HG03565 (cell line): ENCODE results near the gene SAMD14.
A peak's percentile ranks its signal among the peaks of the same experiment; 100 is the strongest.

Experiments
- ATAC-seq: cut with Tn5 transposase; IDR thresholded peaks from one replicate; pipeline ENCODE4 v1.9.1; 2021; ENCODE audit warnings: mild to moderate bottlenecking, moderate library complexity; ENCODE audit not compliant: unreplicated experiment

SAMD14 gene

DNA sequence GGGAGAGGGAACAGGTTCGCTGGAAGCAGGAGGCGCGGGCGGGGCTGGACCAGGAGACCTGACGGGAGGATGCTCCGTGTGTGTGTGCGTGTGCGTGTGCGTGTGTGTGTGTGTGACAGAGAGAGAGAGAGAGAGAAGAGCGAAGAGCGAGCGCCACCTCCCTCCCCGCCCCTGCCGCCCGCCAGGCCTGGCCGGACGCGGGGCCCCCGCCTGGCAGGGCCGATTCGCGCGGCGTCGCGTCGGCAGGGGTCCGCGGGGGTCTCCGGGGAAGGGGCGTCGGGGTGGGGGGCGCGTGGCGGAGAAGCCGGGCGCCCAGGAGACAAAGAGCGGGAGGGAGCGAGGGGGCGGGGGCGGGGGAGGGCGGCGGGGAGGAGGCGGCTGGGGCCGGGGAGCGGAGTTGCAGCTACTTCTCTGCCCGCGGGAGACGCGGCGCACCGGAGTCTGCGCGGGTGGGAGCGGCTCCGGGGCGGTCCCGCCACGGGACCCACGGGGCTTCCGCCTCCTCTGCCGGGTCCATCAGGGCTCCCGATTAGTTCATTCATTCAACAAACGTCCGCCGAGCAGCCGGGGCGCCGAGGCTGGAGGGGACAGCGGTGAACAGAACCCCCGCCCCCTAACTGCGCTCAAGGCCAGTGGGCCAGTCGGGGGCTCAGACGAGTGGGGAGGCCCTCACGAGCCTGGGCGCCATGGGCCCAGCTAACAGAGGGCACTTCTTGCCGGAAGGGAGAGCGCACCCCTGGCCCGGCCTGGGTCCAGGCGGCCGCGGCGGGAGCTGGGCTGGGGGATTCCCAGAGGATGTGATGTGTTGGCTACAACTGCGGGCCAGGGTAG, at the start of gene SAMD14:
TSS of gene SAMD14 (minus strand) at position 433 of the 831 bp plus-strand sequence. CDS start 5,201 bp downstream, outside the sequence.
- no peak for ATAC-seq

DNA sequence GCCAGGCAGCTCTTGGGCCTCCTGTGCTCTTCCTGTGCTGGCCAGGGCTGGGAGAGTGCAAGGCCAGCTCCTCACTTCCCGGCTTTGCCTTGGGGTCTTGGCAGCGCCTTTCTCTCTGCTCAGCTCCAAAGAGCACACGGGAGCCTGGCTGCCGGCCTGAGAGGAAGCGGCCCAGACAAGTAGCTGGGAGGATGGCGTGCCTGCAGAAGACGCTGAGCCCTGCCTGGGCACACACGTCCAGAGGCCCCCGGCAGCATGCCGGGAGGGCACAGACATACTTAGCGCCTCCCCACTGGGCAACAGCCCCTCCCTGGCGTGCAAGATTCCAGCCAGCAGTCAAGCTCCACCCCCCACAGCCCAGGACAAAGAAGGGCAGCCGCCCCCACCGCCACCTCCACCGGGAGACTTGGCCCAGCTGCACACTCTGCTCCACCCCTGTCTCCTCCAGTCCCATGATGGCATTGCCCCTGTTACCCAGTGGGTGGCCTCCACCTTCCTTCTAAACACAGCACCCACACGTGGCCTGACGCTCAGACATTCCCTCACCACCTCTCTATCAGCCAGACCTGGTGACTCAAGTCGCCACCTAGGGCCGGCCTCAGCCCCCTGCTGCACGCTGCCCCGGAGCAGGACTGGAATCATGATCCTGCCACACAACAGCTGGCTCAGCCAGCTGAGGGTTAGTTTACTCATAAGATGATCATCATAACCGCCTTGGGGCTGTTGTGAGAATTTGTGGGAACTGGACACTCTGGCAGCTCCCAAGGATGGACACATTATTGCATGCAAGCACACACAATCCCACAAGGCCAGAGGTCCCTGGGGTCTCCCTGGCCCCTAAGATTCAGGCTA, 48.2 kb upstream of the SAMD14 start:
- ATAC-seq, result no peak

DNA sequence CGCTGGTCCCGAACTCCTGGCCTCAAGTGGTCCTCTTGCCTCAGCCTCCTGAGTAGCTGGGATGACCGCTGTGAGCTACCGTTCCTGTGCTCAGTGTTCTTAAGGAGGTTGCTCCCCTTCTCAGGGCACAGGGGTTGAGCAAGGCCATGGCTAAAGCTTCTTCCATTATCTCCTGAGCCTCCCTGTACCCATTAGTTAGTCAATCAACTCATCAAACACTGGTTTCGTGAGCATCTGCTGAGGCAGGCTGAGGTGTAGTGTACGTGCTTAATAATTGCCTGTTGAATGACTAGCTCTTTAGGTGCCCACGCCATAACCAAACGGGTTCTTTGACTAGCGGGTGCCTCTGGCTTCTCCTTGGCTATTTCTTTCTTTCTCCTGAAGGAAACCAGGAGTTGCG, 47.5 kb upstream of the SAMD14 start:
- no peak for ATAC-seq

GRCh38 chr17:50176559-50177357, 46.8 kb upstream of the SAMD14 start:
- no peak for ATAC-seq

- no peak for ATAC-seq
Measured at GRCh38 chr17:50175035-50175807, 45.3 kb upstream of the SAMD14 start.

- ATAC-seq, result no peak
Measured at GRCh38 chr17:50174444-50174843, 44.5 kb upstream of the SAMD14 start.

DNA sequence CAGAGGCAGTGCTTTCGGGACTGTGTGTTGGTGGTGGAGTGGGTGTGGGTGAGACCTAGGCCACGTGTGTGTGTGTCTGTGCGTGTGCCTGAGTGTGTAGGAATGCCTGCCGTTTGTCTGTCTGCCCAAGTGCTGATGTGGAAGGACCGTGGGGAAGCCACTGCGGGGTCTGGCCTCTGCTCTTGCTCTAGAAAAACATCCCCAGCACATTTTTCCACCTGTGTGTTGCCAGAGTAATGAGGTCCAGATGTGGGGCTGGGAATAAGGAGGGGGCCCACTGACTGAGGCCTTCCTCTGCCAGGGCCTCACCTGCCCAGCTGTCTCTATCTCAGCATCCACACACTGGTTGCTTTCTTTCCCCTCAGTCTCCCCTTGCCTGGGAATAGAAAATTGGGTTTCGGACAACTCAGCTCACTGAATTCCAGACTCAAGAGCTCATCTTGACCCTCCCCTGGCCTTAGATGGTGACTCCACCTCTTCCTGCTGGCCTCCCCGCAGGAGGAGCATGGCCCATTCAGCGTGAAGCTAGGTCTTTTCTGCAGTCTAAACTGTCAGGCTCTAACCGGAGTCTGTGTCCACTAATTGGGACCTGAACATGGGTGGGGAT, 43.5 kb upstream of the SAMD14 start:
- no peak for ATAC-seq

DNA sequence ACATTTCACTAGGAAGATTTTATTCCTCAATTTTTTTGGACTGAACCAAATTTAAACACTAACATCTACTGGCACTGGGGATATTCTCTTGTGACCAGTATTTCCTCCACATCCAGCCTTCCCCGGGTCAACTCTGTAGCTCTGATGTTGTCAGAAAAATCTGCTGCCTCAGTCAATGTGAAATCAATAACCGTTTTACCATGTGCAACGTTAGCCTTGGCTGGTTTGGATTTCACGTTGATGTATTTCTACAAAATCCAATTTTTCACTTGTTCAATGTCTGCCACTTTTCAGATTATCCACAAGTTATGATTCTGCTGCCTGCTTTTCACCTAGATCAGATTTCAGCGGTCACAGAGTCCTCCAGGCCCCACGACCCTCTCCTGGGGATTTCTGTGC, 43.0 kb upstream of the SAMD14 start:
- no peak for ATAC-seq

DNA sequence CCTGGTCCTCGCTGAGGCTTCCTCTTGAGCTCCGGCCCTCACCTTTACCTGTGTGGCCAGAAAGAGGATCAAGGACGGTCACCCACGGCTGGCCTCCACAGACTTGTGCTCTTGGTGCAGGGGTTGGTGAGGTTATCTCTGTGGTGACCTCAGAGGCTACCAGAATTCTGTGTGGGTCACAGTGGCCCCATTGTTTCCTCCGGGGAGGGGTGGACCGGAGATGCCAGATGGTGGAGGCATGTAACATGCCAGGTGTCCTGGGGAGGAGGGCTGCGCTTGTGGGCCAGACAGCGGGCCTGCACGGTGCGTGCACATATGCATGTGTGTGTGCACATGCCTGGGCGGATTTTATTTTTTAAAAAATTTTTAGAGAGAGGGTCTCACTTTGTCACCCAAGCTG, 42.2 kb upstream of the SAMD14 start:
- no peak for ATAC-seq

DNA sequence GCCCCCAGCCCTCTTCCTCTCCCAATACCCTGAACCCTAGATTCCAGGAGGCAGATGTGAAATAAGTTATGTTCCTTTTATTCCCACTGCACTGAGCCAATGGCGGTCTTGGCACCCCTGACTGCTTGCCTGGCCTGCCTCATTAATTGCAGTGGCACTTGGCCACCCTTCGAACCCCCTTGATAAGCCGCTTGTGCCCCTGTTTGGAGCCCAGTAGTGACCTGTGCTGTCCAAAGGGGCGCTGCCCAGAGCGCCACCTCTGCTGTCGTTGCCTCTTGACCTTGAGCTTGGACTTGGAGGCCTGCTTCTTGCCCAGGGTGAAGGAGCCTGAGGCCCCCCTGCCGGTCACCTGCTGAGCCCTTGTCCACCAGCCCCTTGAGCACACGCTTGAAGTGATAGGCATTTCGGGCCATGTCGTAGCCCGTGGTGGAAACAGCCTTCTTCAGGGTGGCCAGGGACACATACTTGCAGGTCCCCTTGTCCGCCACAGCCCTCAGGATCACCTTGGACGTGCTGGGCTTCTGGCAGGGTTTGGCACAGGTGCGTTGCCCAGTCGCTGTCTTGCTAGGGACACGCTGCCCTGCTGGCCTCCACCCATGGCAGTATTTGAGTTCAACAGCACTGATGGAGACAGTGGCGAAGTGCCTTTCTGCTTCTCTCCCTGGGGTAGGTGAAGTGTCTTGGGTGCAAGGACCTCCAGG, 41.6 kb upstream of the SAMD14 start:
- ATAC-seq, result no peak

GRCh38 chr17:50170662-50171370, 40.9 kb upstream of the SAMD14 start:
- peak; percentile 66 for ATAC-seq

- ATAC-seq, result no peak
Measured at GRCh38 chr17:50169881-50170459, 40.0 kb upstream of the SAMD14 start.

DNA sequence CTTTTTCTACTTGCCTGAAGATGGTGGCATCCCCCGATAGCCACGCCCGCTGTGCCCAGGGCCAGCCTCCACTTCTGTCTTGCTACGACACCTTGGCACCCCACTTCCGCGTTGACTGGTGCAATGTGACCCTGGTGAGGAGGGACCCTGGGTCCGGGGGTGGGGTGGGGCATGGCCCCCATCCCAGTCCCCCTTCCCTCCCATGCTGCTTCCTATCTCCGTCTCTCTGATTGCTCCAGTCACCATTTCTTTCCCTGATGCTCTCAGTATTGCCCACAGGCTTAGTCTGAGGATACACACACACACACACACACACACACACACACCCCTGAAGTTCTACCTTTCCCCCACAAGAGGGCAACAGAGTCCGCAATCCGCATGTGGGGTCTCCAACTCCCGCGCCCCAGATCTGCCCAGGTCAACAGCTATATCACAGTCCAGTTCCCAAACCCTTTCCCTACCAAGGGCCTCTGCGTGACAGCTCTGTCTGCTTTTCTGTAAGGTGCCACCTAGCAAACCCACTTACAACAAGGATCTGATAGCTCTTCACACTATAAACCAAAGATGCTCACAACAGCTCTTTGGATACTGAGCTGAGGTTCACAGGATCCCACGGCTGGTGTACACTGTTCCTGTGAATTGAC, 39.3 kb upstream of the SAMD14 start:
- no peak for ATAC-seq

GRCh38 chr17:50168319-50168718, 38.4 kb upstream of the SAMD14 start:
- no peak for ATAC-seq

- ATAC-seq, result no peak
Measured at GRCh38 chr17:50167371-50167770, 37.4 kb upstream of the SAMD14 start.

DNA sequence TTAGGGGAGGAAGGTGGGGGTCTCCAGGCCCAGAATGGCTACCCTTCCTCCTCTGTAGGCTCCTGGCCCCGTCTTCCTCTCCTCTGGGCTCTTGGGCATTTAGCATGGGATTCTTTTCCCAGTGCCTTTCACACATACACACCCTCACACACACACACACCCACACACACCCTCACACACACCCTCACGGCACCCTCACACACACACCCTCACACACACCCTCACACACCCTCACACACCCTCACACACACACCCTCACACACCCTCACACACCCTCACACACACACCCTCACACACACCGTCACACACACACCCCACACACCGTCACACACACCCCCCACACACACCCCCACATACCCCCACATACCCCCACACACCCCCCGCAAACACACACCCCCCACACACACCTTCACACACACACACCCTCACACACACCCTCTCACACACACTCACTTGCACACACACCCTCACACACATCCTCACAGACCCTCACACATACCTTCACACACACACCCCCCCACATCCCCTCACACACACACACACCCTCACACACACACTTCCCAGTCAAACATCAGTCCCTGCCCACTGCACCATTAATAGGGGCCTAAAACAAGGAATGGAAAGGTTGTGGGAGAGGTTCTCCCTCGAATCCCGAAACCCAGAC, 36.7 kb upstream of the SAMD14 start:
- no peak for ATAC-seq

DNA sequence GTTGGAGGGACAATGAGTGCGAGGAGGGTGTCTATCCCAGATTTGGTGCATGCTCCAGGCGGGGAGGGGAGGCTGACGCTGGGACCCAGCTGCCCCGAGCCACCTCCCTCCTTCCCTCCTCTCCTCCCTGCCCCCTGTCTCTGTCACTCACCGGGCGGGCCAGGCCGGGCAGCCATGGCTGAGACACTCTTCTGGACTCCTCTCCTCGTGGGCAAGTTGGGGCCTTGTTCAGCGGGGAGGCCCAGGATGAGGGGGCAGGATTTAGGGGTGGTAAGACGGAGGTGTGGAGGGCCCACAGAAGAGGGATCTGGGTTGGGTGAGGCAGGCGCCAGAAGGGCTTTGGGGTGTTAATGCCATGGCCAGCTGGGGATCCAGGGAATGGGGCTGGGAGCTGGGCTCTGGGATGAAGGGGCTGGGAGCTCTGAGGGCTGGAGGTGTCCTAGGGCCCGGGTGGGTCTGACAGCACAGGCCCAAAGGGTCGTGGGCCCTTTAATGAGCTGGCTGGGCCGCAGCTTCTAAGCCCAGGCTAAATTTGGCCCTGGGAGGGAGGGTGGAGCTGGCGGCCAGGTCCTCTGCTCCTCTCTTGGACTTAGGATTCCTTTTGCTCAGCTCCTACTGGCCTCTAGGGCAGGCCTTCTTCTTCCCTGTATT, 36.0 kb upstream of the SAMD14 start, which contains the start of gene SGCA:
TSS of gene SGCA (plus strand) at position 139 of the 651 bp plus-strand sequence. CDS start at position 175, 36 bp downstream.
- no peak for ATAC-seq
